Omental fat pad (tissue), 4 donors: ENCODE results near the gene JTB. TPM values are rescaled to one million over a fixed set of nuclear protein-coding genes. Genes with fewer than 3 reads are reported as not detected.

Experiments
- ATAC-seq: fragments of 150-250 bp; one replicate; pipeline ENCODE4 v1.9.1; 2016; ENCODE audit warnings: mild to moderate bottlenecking, moderate library complexity; ENCODE audit not compliant: low FRiP score
- DNase-seq: peaks from one replicate; pipeline ENCODE4 v3.0.0-alpha.2; 2019; ENCODE audit warnings: low spot score
- CTCF ChIP-seq, 3 donors: fragments of 450-650 bp; IDR thresholded peaks; one replicate each; pipeline ENCODE4 v1.5.1; 2016 to 2017; ENCODE audit warnings: antibody characterized with exemption in 3 of 3, mild to moderate bottlenecking in 3 of 3, moderate library complexity in 2 of 3
- total RNA-seq, 4 donors: library from RNA; depleted of rRNA; stranded (reverse); fragments of >200 nt; gene quantifications; one replicate each; pipeline ENCODE4 v1.1.0, GENCODE V29; 2016

The JTB gene
- total RNA-seq, 4 donors from 2014 or later: 190 to 258 (median 208) TPM

GRCh38 chr1:153967107-153967999 is 10.1 kb downstream of the JTB start, which contains the start of gene CREB3L4:
CREB3L4 (plus strand) TSS chr1:153967902; CDS start chr1:153968526, 624 bp downstream.
- no peak for TF ChIP-seq CTCF (IDR thresholded peaks at IDR 0.05)
- peak; percentile 72 for DNase-seq
- peak; percentile 88 for ATAC-seq

GRCh38 chr1:153963850-153964331 is 13.6 kb downstream of the JTB start:
- ATAC-seq: peak; percentile 41
- TF ChIP-seq CTCF (IDR thresholded peaks at IDR 0.05): no peak
- DNase-seq: no peak

- ATAC-seq (peak; percentile 63), DNase-seq (peak; percentile 99)
- TF ChIP-seq CTCF (IDR thresholded peaks at IDR 0.05): no peak
Measured at GRCh38 chr1:153963030-153963849, 14.2 kb downstream of the JTB start, which contains the start of gene SLC39A1. SLC39A1 (minus strand) TSS chr1:153963537; CDS start chr1:153962715, 822 bp downstream.

- peak; percentile 13 for ATAC-seq
- no peak for DNase-seq
- no peak for TF ChIP-seq CTCF (IDR thresholded peaks at IDR 0.05)
Measured at GRCh38 chr1:153962088-153963029, 15.1 kb downstream of the JTB start.

- ATAC-seq: no peak
- TF ChIP-seq CTCF (IDR thresholded peaks at IDR 0.05): no peak
- no peak for DNase-seq
Measured at GRCh38 chr1:153961421-153961820, 16.1 kb downstream of the JTB start.

GRCh38 chr1:153960206-153960605 is 17.3 kb downstream of the JTB start:
- no peak for TF ChIP-seq CTCF (IDR thresholded peaks at IDR 0.05)
- ATAC-seq (no peak), DNase-seq (no peak)
